HG03460 (cell line): ENCODE data around the gene POU4F2.

Source experiments
- ATAC-seq: cut with Tn5 transposase; IDR thresholded peaks from one replicate; pipeline ENCODE4 v1.9.1; 2021; ENCODE audit not compliant: unreplicated experiment

POU4F2 gene

DNA sequence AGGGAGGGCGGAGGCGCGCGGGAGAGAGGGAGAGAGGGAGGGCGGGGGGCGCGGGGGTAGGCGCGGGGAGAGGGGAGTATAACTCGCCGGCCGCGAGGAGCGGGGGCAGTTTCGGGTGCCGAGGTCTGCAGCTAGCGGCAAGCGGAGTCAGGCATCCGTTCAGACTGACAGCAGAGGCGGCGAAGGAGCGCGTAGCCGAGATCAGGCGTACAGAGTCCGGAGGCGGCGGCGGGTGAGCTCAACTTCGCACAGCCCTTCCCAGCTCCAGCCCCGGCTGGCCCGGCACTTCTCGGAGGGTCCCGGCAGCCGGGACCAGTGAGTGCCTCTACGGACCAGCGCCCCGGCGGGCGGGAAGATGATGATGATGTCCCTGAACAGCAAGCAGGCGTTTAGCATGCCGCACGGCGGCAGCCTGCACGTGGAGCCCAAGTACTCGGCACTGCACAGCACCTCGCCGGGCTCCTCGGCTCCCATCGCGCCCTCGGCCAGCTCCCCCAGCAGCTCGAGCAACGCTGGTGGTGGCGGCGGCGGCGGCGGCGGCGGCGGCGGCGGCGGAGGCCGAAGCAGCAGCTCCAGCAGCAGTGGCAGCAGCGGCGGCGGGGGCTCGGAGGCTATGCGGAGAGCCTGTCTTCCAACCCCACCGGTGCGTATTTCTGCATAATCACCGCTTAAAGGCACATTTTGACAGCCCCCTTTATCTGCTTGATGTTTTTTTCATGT, at the start of gene POU4F2:
Gene POU4F2 (plus strand): TSS at position 108 of the 720 bp plus-strand sequence. CDS start 248 bp downstream, at position 356.
- ATAC-seq, result no peak

- ATAC-seq, result no peak
Observed at GRCh38 chr4:146590801-146591200, 47.9 kb upstream of the POU4F2 start.

DNA sequence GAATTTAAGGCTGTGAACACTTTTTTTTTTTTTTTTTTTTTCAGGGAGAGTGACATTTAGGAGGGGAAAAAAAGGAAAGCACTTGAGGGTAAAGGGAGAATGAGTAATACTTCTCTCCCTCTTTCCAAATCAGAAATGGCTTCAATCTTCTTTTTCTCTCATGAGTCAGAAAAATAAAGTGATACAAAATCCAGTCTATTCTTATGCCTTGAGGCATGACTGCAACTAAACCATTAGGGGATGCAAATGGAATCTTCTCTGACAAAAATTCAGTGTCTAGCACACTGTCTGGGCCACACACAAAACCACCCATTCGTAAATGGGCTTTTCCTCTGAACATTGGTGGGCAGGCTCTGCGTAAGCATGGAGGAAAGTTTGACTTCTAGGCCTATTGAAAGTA, 46.7 kb upstream of the POU4F2 start:
- no peak for ATAC-seq

GRCh38 chr4:146632770-146633470, 5.8 kb upstream of the POU4F2 start:
- ATAC-seq, result no peak

DNA sequence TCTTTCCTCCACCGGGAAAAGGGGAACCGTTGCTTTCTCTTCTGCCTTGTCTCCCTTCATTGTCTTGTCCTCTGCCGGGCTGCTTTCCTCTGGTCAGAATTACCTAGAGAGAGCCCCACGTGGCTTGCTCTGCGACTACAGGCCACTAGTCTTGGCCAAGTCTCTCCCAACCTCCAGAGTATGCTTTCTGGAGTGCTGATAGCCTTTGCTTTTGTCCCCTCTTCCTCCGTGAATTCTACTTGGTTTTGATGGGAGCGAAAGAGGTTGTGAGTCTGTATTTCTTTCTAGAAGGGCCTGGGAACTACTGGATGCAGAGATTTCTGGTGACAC, 5.3 kb upstream of the POU4F2 start:
- ATAC-seq, result no peak

- no peak for ATAC-seq
Observed at GRCh38 chr4:146634825-146635224, 3.9 kb upstream of the POU4F2 start.

DNA sequence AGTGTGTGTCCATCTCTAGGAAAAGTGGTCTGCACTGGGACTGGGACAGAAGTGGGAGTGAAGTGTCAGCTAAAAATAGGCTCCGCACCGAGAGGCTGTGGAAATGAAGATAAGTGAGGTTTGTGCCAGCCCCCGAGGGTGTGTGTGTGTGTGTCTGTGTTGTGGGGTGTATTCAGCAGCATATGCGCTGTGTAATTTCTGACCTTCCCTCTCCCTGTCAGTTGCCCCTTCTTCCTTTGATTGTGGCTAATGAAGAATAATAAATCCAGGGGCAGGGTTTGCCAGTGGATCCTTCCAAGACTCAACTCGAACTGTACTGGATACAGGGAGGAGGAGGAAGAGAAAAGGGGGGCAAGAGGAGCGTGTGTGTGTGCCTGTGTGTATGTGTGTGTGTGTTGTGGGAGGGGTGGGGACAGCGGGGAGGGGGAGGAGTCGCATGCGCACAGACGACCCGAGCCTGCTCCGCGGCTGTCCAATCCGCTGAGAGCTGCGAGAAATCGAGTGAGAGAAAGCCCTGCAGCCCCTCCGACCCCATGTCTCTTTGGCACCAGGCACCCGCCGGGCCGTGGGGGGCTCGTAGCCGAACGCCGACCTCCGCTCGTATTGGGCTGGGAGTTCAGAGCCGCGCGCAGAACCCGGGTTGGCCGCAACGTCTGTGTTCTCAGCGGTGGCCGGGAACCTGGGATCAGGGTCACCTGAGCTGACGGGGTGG, 916 bp upstream of the POU4F2 start:
- ATAC-seq, result no peak

GRCh38 chr4:146638333-146638785, 334 bp upstream of the POU4F2 start:
- ATAC-seq, result no peak

GRCh38 chr4:146639506-146639932, 826 bp downstream of the POU4F2 start:
- no peak for ATAC-seq

DNA sequence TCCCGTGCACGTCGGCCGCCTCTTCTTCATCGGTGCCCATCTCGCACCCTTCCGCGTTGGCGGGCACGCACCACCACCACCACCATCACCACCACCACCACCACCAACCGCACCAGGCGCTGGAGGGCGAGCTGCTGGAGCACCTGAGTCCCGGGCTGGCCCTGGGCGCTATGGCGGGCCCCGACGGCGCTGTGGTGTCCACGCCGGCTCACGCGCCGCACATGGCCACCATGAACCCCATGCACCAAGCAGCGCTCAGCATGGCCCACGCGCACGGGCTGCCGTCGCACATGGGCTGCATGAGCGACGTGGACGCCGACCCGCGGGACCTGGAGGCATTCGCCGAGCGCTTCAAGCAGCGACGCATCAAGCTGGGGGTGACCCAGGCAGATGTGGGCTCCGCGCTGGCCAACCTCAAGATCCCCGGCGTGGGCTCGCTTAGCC, 1.4 kb downstream of the POU4F2 start:
- no peak for ATAC-seq

DNA sequence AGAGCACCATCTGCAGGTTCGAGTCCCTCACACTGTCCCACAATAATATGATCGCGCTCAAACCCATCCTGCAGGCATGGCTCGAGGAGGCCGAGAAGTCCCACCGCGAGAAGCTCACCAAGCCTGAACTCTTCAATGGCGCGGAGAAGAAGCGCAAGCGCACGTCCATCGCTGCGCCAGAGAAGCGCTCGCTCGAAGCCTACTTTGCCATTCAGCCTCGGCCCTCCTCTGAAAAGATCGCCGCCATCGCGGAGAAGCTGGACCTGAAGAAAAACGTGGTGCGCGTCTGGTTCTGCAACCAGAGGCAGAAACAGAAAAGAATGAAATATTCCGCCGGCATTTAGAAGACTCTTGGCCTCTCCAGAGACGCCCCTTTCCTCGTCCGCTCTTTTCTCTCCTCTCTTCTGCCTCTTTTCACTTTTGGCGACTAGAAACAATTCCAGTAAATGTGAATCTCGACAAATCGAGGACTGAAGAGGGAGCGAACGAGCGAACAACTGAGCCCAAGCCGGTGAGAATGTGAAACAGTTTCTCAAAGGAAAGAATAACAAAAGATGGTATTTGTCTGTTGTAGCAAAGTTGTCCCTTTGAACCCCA, 1.9 kb downstream of the POU4F2 start:
- no peak for ATAC-seq

DNA sequence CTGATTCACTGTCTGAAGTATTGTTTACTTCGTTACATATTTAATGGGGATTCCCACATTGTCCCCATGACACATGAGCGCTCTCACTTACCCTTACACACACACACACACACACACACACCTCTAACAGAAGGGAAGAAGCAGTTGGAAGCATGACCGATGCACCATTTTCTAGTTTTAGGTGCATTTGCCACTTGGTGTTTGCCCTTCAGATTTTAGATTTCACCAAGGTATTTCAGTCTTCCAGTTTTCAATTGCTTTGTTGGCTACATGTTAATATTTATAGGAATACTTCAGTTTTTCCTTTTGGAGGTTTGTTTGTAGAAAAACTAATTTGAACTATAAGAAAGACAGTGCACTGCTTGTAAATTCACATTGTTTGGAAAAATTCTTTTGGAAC, 3.1 kb downstream of the POU4F2 start:
- ATAC-seq, result no peak

GRCh38 chr4:146643812-146644401, 5.2 kb downstream of the POU4F2 start:
- ATAC-seq, result no peak

GRCh38 chr4:146645921-146646320, 7.2 kb downstream of the POU4F2 start:
- no peak for ATAC-seq

DNA sequence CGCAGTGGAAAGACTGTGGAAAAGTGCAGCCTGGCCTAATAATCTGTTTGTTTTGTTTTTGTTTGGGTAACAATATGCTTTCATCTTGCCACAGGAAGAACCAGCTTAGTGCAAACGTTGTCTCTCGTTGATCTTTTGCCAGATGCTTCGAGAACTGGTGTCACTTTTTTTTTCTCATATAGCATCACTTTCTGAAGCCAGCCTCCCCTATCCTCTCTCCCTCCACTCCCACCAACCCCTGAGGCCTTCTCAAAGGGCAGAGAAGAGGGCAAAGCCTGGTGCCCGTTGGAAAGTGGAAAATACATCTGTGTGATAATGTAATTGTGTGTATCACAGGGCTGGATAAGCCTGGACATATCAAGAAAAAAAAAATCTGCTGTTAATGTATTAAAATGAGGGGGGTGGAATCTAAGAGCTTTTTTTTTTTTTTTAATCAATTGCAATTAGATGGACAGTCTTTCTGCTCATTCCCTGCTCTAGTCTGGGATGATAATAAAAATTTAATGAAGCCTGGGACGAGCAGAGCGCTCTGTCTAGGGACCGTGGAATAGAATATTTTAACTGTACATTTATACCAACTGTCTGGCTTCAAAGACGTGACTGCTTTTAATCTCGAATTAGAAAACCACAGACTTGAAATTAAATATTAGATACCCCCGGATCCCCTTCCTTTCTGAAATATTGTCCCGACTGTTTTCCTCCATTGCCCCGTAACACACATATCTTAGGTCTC, 8.1 kb downstream of the POU4F2 start:
- ATAC-seq, result no peak

GRCh38 chr4:146647615-146648460, 9.1 kb downstream of the POU4F2 start:
- no peak for ATAC-seq

GRCh38 chr4:146648461-146648783, 9.7 kb downstream of the POU4F2 start:
- ATAC-seq, result no peak

DNA sequence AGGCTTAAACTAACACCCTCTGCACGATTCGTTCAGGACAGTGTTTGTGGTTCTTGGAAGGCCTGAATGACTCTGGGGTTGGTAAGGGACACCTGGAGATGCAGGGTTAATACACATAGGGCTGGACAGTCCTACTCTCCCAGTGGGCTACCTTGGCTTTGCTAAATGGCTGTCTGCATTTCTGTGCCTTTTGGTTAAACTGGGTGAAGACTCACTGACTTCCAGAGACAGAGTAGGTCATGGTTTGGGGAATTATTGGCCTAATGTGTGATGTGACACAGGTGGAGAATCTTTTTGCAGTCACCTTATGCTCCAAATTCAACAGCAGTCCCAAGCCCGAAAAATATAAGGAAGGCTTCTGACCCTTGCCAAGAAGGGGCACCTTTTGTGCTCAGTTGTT, 10.5 kb downstream of the POU4F2 start:
- ATAC-seq, result no peak

GRCh38 chr4:146650034-146650433, 11.3 kb downstream of the POU4F2 start:
- no peak for ATAC-seq
